IPS-18a (cell line): ENCODE measurements around the gene SIX3.

Experiments used
- H3K27ac ChIP-seq: one replicate; pipeline ENCODE4 v1.5.1; 2013; ENCODE audit warnings: low read length
- H3K27me3 ChIP-seq: one replicate; pipeline ENCODE4 v1.6.1; 2013; ENCODE audit warnings: mild to moderate bottlenecking, low read length; ENCODE audit not compliant: control insufficient read depth, insufficient read depth
- H3K36me3 ChIP-seq: one replicate; pipeline ENCODE4 v1.6.1; 2013; ENCODE audit warnings: low read depth, low read length; ENCODE audit not compliant: control insufficient read depth
- H3K4me1 ChIP-seq: one replicate; pipeline ENCODE4 v1.6.1; 2013; ENCODE audit warnings: low read depth, low read length; ENCODE audit not compliant: control insufficient read depth
- H3K4me3 ChIP-seq: one replicate; pipeline ENCODE4 v1.5.1; 2013; ENCODE audit warnings: low read length
- H3K9ac ChIP-seq: one replicate; pipeline ENCODE4 v1.6.1; 2013; ENCODE audit warnings: mild to moderate bottlenecking, low read length, moderate library complexity
- H3K9me3 ChIP-seq: one replicate; pipeline ENCODE4 v1.6.1; 2013; ENCODE audit warnings: low read depth, low read length; ENCODE audit not compliant: control insufficient read depth

SIX3 gene

DNA sequence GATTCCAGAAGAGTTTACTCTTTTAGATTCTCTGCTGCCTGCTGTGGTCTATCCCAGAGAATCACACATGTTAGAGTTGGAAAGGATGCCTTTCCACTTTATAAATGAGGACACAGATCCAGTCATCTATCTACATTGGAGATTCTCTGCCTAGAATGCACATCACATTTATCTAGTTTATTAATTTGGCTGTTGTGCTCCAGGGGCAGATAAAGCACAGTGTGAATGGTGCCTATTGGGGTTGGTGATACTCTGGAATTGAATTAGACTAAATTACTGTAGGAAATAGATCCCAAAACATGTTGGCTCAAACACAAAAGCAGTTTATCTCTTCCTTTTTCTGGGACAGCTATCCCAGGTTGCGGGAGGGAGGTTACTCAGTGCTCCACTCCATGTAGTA, 52.9 kb downstream of the SIX3 start:
- Histone ChIP-seq H3K36me3 (no peaks in the 10 kb centered on the region), H3K27me3 (peaks cover 34% of the 10 kb centered on the region), H3K9me3 (peaks cover 5% of the 10 kb centered on the region)

More for the DNA sequence above, 52.9 kb downstream of the SIX3 start:
- H3K9ac ChIP-seq, result no peak overlapping the region
- no peaks in the 10 kb centered on the region for H3K4me1 ChIP-seq
- H3K27ac ChIP-seq, result no peak overlapping the region
- no peak overlapping the region for H3K4me3 ChIP-seq
